ENCODE measurements around the gene VRK1. TPM values are rescaled to one million over a fixed set of nuclear protein-coding genes. Genes with fewer than 3 reads are reported as not detected.

VRK1 gene
- total and polyA plus RNA-seq, 2 donors (not counting 1 experiment from before 2014, with no cell fraction given) = 10.3 to 28.2 TPM

DNA sequence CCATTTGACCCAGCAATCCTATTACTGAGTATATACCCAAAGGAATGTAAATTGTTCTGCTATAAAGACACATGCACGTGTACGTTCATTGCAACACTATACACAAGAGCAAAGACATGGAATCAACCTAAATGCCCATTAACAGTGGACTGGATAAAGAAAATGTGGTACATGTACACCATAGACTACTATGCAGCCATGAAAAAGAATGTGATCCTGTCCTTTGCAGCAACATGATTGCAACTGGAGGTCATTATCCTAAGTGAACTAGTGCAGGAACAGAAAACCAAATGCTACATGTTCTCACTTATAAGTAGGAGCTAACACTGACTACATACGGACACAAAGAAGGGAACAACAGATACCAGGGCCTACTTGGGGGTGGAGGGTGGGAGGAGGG, 45.7 kb upstream of the VRK1 start:
- TF ChIP-seq, protein P1, sequence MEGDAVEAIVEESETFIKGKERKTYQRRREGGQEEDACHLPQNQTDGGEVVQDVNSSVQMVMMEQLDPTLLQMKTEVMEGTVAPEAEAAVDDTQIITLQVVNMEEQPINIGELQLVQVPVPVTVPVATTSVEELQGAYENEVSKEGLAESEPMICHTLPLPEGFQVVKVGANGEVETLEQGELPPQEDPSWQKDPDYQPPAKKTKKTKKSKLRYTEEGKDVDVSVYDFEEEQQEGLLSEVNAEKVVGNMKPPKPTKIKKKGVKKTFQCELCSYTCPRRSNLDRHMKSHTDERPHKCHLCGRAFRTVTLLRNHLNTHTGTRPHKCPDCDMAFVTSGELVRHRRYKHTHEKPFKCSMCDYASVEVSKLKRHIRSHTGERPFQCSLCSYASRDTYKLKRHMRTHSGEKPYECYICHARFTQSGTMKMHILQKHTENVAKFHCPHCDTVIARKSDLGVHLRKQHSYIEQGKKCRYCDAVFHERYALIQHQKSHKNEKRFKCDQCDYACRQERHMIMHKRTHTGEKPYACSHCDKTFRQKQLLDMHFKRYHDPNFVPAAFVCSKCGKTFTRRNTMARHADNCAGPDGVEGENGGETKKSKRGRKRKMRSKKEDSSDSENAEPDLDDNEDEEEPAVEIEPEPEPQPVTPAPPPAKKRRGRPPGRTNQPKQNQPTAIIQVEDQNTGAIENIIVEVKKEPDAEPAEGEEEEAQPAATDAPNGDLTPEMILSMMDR (IDR thresholded peaks at IDR 0.05) = no peak
- no peak for TF ChIP-seq EZH2 (IDR thresholded peaks at IDR 0.05; ENCODE audit: borderline replicate concordance, insufficient read depth, low read depth, low read length, poor library complexity, severe bottlenecking)

DNA sequence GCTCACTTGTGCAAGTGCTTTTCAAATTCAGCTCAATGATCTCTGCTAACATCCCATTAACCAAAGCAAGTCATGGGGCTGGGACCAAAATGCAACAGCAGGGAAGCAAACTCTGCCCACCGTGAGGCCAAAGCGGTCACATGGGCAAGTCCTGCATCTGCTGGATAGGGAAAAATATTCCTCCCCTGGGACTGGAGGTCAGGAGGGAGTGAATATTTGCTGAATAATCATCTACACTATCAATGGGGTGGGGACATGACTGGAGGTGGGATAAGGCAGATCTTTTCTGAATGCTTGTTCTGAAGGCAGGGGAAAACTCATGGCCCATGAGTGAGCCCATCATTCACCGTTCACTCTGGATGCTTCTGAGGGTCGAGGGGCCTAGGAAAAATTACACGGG, 45.1 kb upstream of the VRK1 start:
- ChIA-PET CTCF (interaction anchor here (0.6 kb wide), 1 partner anchor 51 kb away, joined by 3 read pairs; no protein-coding TSS in a partner anchor), POLR2A (no interaction called here)
- H3K79me2 ChIP-seq (ENCODE audit: control insufficient read depth, insufficient read depth, low read length) = no peaks in the 10 kb centered on the region
- H4K20me1 ChIP-seq (ENCODE audit: control insufficient read depth, insufficient read depth, low read length, poor library complexity, severe bottlenecking) = no peaks in the 10 kb centered on the region
- no peak overlapping the region for H3K4me3 ChIP-seq (ENCODE audit: control extremely low read depth in 1 of 5, extremely low read depth in 1 of 5, insufficient read depth in 1 of 5, low read depth in 2 of 5, low read length in 4 of 5)
- H3K27ac ChIP-seq (ENCODE audit: low read length in 2 of 2) = no peak overlapping the region
- no peak overlapping the region for H3K4me2 ChIP-seq (replicated peaks; ENCODE audit: low read depth, low read length, poor library complexity, severe bottlenecking)
- H3K27me3 Mint-ChIP-seq = peaks cover 32% of the 10 kb centered on the region
- no peak overlapping the region for H3K9ac ChIP-seq (ENCODE audit: low read length)
- no peak for ATAC-seq (ENCODE audit: low read depth)
- no peaks in the 10 kb centered on the region for H3K9me3 ChIP-seq (ENCODE audit: control extremely low read depth in 1 of 3, control insufficient read depth in 2 of 3, insufficient read depth in 1 of 3, low read length in 2 of 3)
- no peaks in the 10 kb centered on the region for H3K4me1 ChIP-seq (ENCODE audit: control insufficient read depth in 2 of 2, insufficient read depth in 2 of 2, low read length in 2 of 2)
- H3K4me1 Mint-ChIP-seq = no peaks in the 10 kb centered on the region
- 90% methylated on average over 4 of the region's 5 CpGs for WGBS (ENCODE audit: insufficient coverage)
- H3K27me3 ChIP-seq (replicated peaks in 1 of 4; ENCODE audit: control extremely low read depth in 1 of 4, control insufficient read depth in 3 of 4, insufficient read depth in 4 of 4, low read length in 3 of 4) = peaks cover 0 to 14% (median 0%) of the 10 kb centered on the region in 4 experiments
- no peak overlapping the region for H3K4me3 Mint-ChIP-seq
- no peak for DNase-seq
- H3K36me3 ChIP-seq (replicated peaks in 1 of 2; ENCODE audit: control extremely low read depth in 1 of 2, control insufficient read depth in 1 of 2, extremely low read depth in 1 of 2, insufficient read depth in 2 of 2, low read length in 1 of 2) = no peaks in the 10 kb centered on the region
- no peak for TF ChIP-seq EZH2 (IDR thresholded peaks at IDR 0.05; ENCODE audit: borderline replicate concordance, insufficient read depth, low read depth, low read length, poor library complexity, severe bottlenecking)
- TF ChIP-seq, protein P1 (IDR thresholded peaks at IDR 0.05) = no peak
- H2AFZ ChIP-seq (ENCODE audit: insufficient read depth, low read depth, low read length, poor library complexity, severe bottlenecking) = no peak overlapping the region
- no peaks in the 10 kb centered on the region for H3K9me3 Mint-ChIP-seq (ENCODE audit: insufficient read depth)
- intact Hi-C loops (cut with micrococcal nuclease) = no loop called here
- H3K27ac Mint-ChIP-seq = no peak overlapping the region

More for the DNA sequence above, 45.7 kb upstream of the VRK1 start:
- Histone ChIP-seq H3K4me3 (ENCODE audit: control extremely low read depth in 1 of 5, extremely low read depth in 1 of 5, insufficient read depth in 1 of 5, low read depth in 2 of 5, low read length in 4 of 5) (no peak overlapping the region), H2AFZ (ENCODE audit: insufficient read depth, low read depth, low read length, poor library complexity, severe bottlenecking) (no peak overlapping the region), H3K27me3 (replicated peaks in 1 of 4; ENCODE audit: control extremely low read depth in 1 of 4, control insufficient read depth in 3 of 4, insufficient read depth in 4 of 4, low read length in 3 of 4) (peaks cover 0 to 12% (median 0%) of the 10 kb centered on the region in 4 experiments), H3K27ac (ENCODE audit: low read length in 2 of 2) (no peak overlapping the region), H3K36me3 (replicated peaks in 1 of 2; ENCODE audit: control extremely low read depth in 1 of 2, control insufficient read depth in 1 of 2, extremely low read depth in 1 of 2, insufficient read depth in 2 of 2, low read length in 1 of 2) (no peaks in the 10 kb centered on the region), H4K20me1 (ENCODE audit: control insufficient read depth, insufficient read depth, low read length, poor library complexity, severe bottlenecking) (no peaks in the 10 kb centered on the region), H3K4me1 (ENCODE audit: control insufficient read depth in 2 of 2, insufficient read depth in 2 of 2, low read length in 2 of 2) (no peaks in the 10 kb centered on the region), H3K9ac (ENCODE audit: low read length) (no peak overlapping the region), H3K79me2 (ENCODE audit: control insufficient read depth, insufficient read depth, low read length) (no peaks in the 10 kb centered on the region), H3K4me2 (replicated peaks; ENCODE audit: low read depth, low read length, poor library complexity, severe bottlenecking) (no peak overlapping the region), H3K9me3 (ENCODE audit: control extremely low read depth in 1 of 3, control insufficient read depth in 2 of 3, insufficient read depth in 1 of 3, low read length in 2 of 3) (no peaks in the 10 kb centered on the region)
- no peaks in the 10 kb centered on the region for H3K9me3 Mint-ChIP-seq (ENCODE audit: insufficient read depth)
- ChIA-PET CTCF (no interaction called here), POLR2A (no interaction called here)
- no peak for DNase-seq
- ATAC-seq (ENCODE audit: low read depth) = no peak
- no CpG with 5 or more reads among the region's 3 CpGs for WGBS (ENCODE audit: insufficient coverage)
- no peak overlapping the region for H3K4me3 Mint-ChIP-seq
- H3K4me1 Mint-ChIP-seq = no peaks in the 10 kb centered on the region
- no peak overlapping the region for H3K27ac Mint-ChIP-seq
- intact Hi-C loops (cut with micrococcal nuclease) = no loop called here
- H3K27me3 Mint-ChIP-seq = peaks cover 30% of the 10 kb centered on the region
